ENCODE measurements around the gene CLDN11.
A peak's percentile ranks its signal among the peaks of the same experiment; 100 is the strongest.

Gene CLDN11

GRCh38 chr3:170476291-170476690 is 57.6 kb downstream of the CLDN11 start:
- H3K4me3 ChIP-seq (ENCODE audit: low read depth, low read length) = no peak overlapping the region
- TF ChIP-seq CTCF (IDR thresholded peaks at IDR 0.05; ENCODE audit: borderline replicate concordance, insufficient read depth, low read depth, low read length) = no peak

GRCh38 chr3:170477395-170477794 is 58.7 kb downstream of the CLDN11 start:
- TF ChIP-seq CTCF (IDR thresholded peaks at IDR 0.05; ENCODE audit: borderline replicate concordance, insufficient read depth, low read depth, low read length) = no peak
- no peak overlapping the region for H3K4me3 ChIP-seq (ENCODE audit: low read depth, low read length)

GRCh38 chr3:170480111-170480510 is 61.4 kb downstream of the CLDN11 start:
- no peak overlapping the region for H3K4me3 ChIP-seq (ENCODE audit: low read depth, low read length)
- no peak for TF ChIP-seq CTCF (IDR thresholded peaks at IDR 0.05; ENCODE audit: borderline replicate concordance, insufficient read depth, low read depth, low read length)

GRCh38 chr3:170482199-170482598 is 63.5 kb downstream of the CLDN11 start:
- TF ChIP-seq CTCF (IDR thresholded peaks at IDR 0.05; ENCODE audit: borderline replicate concordance, insufficient read depth, low read depth, low read length) = no peak
- no peak overlapping the region for H3K4me3 ChIP-seq (ENCODE audit: low read depth, low read length)

GRCh38 chr3:170483485-170484262 is 65.0 kb downstream of the CLDN11 start:
- H3K4me3 ChIP-seq (ENCODE audit: low read depth, low read length) = no peak overlapping the region
- peak; percentile 42; the same call in 1 of the 2 replicates for TF ChIP-seq CTCF (IDR thresholded peaks at IDR 0.05; ENCODE audit: borderline replicate concordance, insufficient read depth, low read depth, low read length)

Data from GM12875 (cell line).